BJ (cell line): ENCODE results near the gene CYP46A1. TPM values are rescaled to one million over a fixed set of nuclear protein-coding genes. Genes with fewer than 3 reads are reported as not detected.

Experiments used
- CTCF ChIA-PET: fragments of 350-600 bp; formaldehyde crosslinking; extraction: SDS; loops from one replicate; lab custom pipeline; 2021; ENCODE audit warnings: antibody characterized with exemption, inconsistent platforms; lab: Yijun Ruan, JAX
- POLR2A ChIA-PET: fragments of 300-600 bp; sonication (Branson Sonifier 250); formaldehyde crosslinking; extraction: SDS; loops from one replicate; lab custom pipeline; 2021; ENCODE audit warnings: antibody characterized with exemption; lab: Charles Lee
- DNase-seq: peaks from one replicate; pipeline ENCODE4 v3.0.0-alpha.2; 2011; ENCODE audit warnings: low read depth
- H3K27me3 ChIP-seq: 2 replicates; pipeline ENCODE4 v1.6.0; 2011; ENCODE audit warnings: low read length; ENCODE audit not compliant: control insufficient read depth, insufficient read depth
- H3K36me3 ChIP-seq: 2 replicates; pipeline ENCODE4 v1.5.1; 2011; ENCODE audit warnings: low read length; ENCODE audit not compliant: control insufficient read depth, insufficient read depth
- H3K4me3 ChIP-seq: 2 replicates; pipeline ENCODE4 v1.5.1; 2011; ENCODE audit warnings: low read depth, mild to moderate bottlenecking, control low read depth, low read length
- CTCF ChIP-seq: IDR thresholded peaks from 2 replicates; pipeline ENCODE4 v1.5.1; 2011; ENCODE audit warnings: low read depth, mild to moderate bottlenecking, control low read depth, inconsistent platforms, low read length, moderate library complexity; ENCODE audit not compliant: insufficient read depth
- polyA plus RNA-seq: library from polyadenylated mRNA; depleted of rRNA; stranded (reverse); fragments of >200 nt; gene quantifications from 2 replicates; pipeline ENCODE4 v1.2.3, GENCODE V29; 2011

CYP46A1 gene
- polyA plus RNA-seq, 1 experiment = 0.06 TPM

GRCh38 chr14:99747167-99747566 lies 63.1 kb downstream of the CYP46A1 start:
- DNase-seq = no peak
- H3K36me3 ChIP-seq = no peaks in the 10 kb centered on the region
- CTCF ChIA-PET = interaction anchor here (1.5 kb wide), 1 partner anchor 17 kb away, joined by 5 read pairs; no protein-coding TSS in a partner anchor
- POLR2A ChIA-PET = no interaction called here
- no peak overlapping the region for H3K4me3 ChIP-seq
- TF ChIP-seq CTCF = no peak
- H3K27me3 ChIP-seq = no peaks in the 10 kb centered on the region

- H3K27me3 ChIP-seq = no peaks in the 10 kb centered on the region
- ChIA-PET POLR2A (no interaction called here), CTCF (no interaction called here)
- DNase-seq = no peak
- no peaks in the 10 kb centered on the region for H3K36me3 ChIP-seq
- TF ChIP-seq CTCF = no peak
- no peak overlapping the region for H3K4me3 ChIP-seq
These were observed 63.7 kb downstream of the CYP46A1 start for GRCh38 chr14:99747582-99748330.

DNA sequence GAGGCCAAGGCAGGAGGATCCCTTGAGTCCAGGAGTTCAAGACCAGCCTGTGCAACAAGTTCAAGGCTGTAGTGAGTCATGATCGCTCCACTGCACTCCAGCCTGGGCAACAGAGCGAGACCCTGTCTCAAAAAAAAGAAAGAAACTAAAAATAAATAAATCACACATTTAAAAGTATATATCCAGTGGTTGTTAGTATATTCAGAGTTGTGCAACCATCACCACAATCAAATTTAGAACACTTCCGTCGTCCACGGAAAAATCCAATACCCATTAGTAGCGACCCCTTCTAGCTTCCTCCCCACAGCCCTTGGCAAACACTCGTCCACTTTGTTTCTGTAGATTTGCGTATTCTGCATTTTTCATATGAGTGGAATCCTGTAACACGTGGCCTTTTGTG lies 64.4 kb downstream of the CYP46A1 start:
- Histone ChIP-seq H3K27me3 (no peaks in the 10 kb centered on the region), H3K4me3 (no peak overlapping the region), H3K36me3 (no peaks in the 10 kb centered on the region)
- DNase-seq = no peak
- ChIA-PET CTCF (no interaction called here), POLR2A (no interaction called here)
- no peak for TF ChIP-seq CTCF

DNA sequence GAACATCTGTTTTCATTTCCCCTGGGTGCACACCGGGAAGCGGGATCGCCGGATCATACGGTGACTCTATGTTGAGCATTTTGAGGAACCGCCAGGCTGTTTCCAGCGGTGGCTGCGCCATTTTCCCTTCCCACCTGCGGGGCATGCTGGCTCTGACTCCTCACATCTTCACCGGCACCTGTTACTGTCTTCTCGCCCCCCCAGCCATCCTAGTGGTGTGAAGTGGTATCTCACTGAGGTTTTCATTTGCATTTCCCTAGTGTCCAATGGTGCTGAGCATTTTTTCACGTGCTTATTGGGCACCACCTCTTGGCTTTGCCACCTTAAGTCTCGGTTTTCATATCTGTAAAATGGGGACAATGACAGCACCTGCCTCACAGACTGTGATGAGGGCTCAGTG lies 65.0 kb downstream of the CYP46A1 start:
- POLR2A ChIA-PET = no interaction called here
- Histone ChIP-seq H3K36me3 (no peaks in the 10 kb centered on the region), H3K4me3 (no peak overlapping the region), H3K27me3 (no peaks in the 10 kb centered on the region)
- CTCF ChIA-PET = interaction anchor here (1.0 to 1.1 kb wide), 2 partner anchors 16 to 130 kb away, joined by 3 to 5 read pairs; no protein-coding TSS in a partner anchor
- TF ChIP-seq CTCF = peak; percentile 12; the same call in 1 of the 2 replicates
- DNase-seq = no peak

- TF ChIP-seq CTCF = no peak
- ChIA-PET POLR2A (no interaction called here), CTCF (interaction anchor here (1.0 to 2.5 kb wide), 5 partner anchors 11 to 130 kb away, joined by 3 to 18 read pairs (median 3); no protein-coding TSS in a partner anchor)
- H3K4me3 ChIP-seq = no peak overlapping the region
- H3K36me3 ChIP-seq = no peaks in the 10 kb centered on the region
- no peak for DNase-seq
- no peaks in the 10 kb centered on the region for H3K27me3 ChIP-seq
These were observed 65.9 kb downstream of the CYP46A1 start for GRCh38 chr14:99749763-99750715.
